ENCODE data around the gene PTPN6.

The PTPN6 gene

DNA sequence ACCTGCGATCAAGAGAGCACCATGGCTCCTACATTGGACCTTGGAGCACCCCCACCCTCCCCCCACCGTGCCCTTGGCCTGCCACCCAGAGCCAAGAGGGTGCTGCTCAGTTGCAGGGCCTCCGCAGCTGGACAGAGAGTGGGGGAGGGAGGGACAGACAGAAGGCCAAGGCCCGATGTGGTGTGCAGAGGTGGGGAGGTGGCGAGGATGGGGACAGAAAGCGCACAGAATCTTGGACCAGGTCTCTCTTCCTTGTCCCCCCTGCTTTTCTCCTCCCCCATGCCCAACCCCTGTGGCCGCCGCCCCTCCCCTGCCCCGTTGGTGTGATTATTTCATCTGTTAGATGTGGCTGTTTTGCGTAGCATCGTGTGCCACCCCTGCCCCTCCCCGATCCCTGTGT is 9.4 kb upstream of the PTPN6 start:
- DNase-seq (no peak), ATAC-seq (replicated peaks) (no peak)
- Mint-ChIP-seq H3K27ac (peak overlapping the region; percentile 99 to 100), H3K27me3 (no peaks in the 10 kb centered on the region), H3K4me3 (no peak overlapping the region), H3K9me3 (no peaks in the 10 kb centered on the region), H3K36me3 (ENCODE audit: insufficient read depth) (peaks cover 54% of the 10 kb centered on the region), H3K4me1 (ENCODE audit: low read depth in 2 of 2) (peaks cover 41 to 43% of the 10 kb centered on the region in 2 donors)

DNA sequence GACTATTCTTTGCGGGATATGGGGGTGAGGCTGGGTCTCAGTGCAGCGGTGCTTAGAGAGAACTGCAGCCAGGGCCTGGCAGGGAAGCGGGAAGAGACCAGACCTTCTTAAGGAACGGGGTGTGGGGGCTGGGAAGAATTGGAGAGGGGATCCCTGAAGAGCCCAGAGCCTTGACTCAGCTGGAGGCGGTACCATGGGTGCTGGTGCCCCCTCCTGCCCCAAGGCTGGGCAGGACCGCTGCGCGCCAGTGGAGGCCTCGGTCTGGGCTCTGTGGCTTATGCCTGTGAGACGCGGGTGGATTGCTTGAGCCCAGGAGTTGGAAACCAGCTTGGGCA is 8.9 kb upstream of the PTPN6 start:
- H3K27ac Mint-ChIP-seq: peak overlapping the region; percentile 99 to 100
- no peaks in the 10 kb centered on the region for H3K27me3 Mint-ChIP-seq
- no peak for DNase-seq
- H3K36me3 Mint-ChIP-seq (ENCODE audit: insufficient read depth): peaks cover 56% of the 10 kb centered on the region
- no peaks in the 10 kb centered on the region for H3K9me3 Mint-ChIP-seq
- ATAC-seq (replicated peaks): no peak
- H3K4me3 Mint-ChIP-seq: peak overlapping the region; percentile 25 to 98
- H3K4me1 Mint-ChIP-seq (ENCODE audit: low read depth in 2 of 2): peaks cover 42 to 45% of the 10 kb centered on the region in 2 donors

DNA sequence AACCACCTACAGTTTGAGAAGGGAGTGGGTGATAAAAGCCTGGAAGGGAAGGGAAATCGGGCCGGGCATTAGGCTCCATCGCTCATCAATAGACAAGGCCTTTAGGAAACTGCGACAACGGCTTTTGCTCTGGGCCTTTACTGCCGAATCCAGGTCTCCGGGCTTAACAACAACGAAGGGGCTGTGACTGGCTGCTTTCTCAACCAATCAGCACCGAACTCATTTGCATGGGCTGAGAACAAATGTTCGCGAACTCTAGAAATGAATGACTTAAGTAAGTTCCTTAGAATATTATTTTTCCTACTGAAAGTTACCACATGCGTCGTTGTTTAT is 7.8 kb upstream of the PTPN6 start:
- H3K9me3 Mint-ChIP-seq: no peaks in the 10 kb centered on the region
- DNase-seq (peak; percentile 78 to 80 (median 79)), ATAC-seq (replicated peaks) (peak; percentile 64)
- H3K27me3 Mint-ChIP-seq: no peaks in the 10 kb centered on the region
- H3K36me3 Mint-ChIP-seq (ENCODE audit: insufficient read depth): peaks cover 47% of the 10 kb centered on the region
- peak overlapping the region; percentile 99 to 100 for H3K27ac Mint-ChIP-seq
- peak overlapping the region; percentile 97 to 98 for H3K4me3 Mint-ChIP-seq
- peaks cover 48 to 52% of the 10 kb centered on the region in 2 donors for H3K4me1 Mint-ChIP-seq (ENCODE audit: low read depth in 2 of 2)

DNA sequence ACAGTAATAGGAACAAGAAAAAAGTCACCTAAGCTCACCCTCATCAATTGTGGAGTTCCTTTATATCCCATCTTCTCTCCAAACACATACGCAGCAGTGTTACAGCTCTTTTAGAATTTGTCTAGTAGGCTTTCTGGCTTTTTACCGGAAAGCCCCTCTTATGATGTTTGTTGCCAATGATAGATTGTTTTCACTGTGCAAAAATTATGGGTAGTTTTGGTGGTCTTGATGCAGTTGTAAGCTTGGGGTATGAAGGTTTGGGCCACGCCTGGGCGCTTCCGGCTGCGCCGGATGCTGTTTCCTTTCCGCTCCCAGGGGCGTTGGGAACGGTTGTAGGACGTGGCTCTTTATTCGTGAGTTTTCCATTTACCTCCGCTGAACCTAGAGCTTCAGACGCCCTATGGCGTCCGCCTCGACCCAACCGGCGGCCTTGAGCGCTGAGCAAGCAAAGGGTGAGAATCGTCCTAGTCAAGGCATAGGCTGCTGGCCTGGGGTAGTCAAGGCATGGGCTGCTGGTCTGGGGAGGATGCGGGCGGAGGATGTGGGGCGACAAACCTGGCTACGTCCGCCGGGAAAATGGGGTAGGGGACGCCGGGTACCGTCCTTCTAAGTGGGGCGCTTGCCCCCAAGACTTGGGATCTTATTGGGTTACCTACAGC is 7.3 kb upstream of the PTPN6 start, which contains the start of the genes C12orf57 and RNU7-1:
C12orf57 (plus strand) TSS at position 301 of the 659 bp plus-strand sequence; CDS start at position 401, 100 bp downstream.
RNU7-1 (plus strand) TSS at position 95 of the 659 bp plus-strand sequence.
- H3K4me3 Mint-ChIP-seq: peak within 1 kb of the TSS; percentile 97 to 98
- peak within 1 kb of the TSS; percentile 99 to 100 for H3K27ac Mint-ChIP-seq

DNA sequence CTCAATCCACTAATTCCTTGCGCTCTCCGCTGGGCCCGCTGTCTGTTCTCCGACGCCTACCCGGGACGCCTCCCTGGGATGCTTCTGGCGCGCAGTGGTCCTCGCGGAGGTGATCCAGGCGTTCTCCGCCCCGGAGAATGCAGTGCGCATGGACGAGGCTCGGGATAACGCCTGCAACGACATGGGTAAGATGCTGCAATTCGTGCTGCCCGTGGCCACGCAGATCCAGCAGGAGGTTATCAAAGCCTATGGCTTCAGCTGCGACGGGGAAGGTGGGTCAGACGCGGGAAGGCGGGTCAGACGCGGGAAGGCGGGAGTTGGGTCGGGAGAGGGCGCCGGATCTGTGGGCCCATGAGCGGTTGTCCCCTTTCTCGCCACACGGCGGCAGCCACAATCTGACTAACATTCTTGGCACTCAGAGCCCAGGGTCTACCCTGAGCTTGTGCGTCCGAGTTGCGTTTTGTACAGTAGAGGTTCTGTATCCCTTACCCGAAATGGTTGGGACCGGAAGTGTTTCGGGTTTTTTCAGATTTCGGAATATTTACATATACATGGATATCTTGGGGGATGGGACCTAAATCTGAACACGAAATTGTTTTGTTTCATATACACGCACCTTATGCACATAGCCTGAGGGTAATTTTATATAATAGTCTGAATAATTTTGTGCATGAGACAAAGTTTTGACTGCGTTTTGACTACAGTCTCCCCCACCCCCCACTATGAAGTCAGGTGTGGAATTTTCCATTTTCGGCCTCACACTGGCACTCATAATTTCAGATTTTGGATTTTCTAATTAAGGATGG is 6.6 kb upstream of the PTPN6 start:
- H3K9me3 Mint-ChIP-seq: no peaks in the 10 kb centered on the region
- no peaks in the 10 kb centered on the region for H3K27me3 Mint-ChIP-seq
- peak overlapping the region; percentile 99 to 100 for H3K27ac Mint-ChIP-seq
- DNase-seq: peak; percentile 81 to 82 (median 82)
- H3K4me3 Mint-ChIP-seq: peak overlapping the region; percentile 97 to 98
- H3K36me3 Mint-ChIP-seq (ENCODE audit: insufficient read depth): peaks cover 53% of the 10 kb centered on the region
- peaks cover 58 to 59% of the 10 kb centered on the region in 2 donors for H3K4me1 Mint-ChIP-seq (ENCODE audit: low read depth in 2 of 2)
- ATAC-seq (replicated peaks): peak; percentile 55

More for the DNA sequence above, 7.3 kb upstream of the PTPN6 start, which contains the start of the genes C12orf57 and RNU7-1:
- Mint-ChIP-seq H3K36me3 (ENCODE audit: insufficient read depth) (peaks cover 47% of the 10 kb centered on the region), H3K27me3 (no peaks in the 10 kb centered on the region), H3K4me1 (ENCODE audit: low read depth in 2 of 2) (peaks cover 51 to 54% of the 10 kb centered on the region in 2 donors), H3K9me3 (no peaks in the 10 kb centered on the region)
- ATAC-seq (replicated peaks) (peak; percentile 67), DNase-seq (peak; percentile 61 to 68 (median 62))

DNA sequence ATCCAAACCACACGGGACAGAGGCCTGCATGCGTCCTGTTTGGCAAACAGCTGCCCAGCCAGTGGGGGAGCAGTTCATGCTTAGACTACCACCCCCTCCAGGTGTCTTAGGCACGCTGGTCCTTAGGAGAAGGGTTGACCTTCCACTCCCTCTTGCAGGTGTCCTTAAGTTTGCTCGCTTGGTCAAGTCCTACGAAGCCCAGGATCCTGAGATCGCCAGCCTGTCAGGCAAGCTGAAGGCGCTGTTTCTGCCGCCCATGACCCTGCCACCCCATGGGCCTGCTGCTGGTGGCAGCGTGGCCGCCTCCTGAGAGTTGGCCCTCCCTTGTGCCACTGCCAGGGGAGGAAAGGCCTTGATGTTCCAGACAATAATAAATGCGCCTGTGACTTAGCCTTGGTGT is 5.5 kb upstream of the PTPN6 start:
- Mint-ChIP-seq H3K4me3 (peak overlapping the region; percentile 97 to 98), H3K4me1 (ENCODE audit: low read depth in 2 of 2) (peaks cover 67 to 69% of the 10 kb centered on the region in 2 donors), H3K27me3 (no peaks in the 10 kb centered on the region), H3K36me3 (ENCODE audit: insufficient read depth) (peaks cover 53% of the 10 kb centered on the region), H3K27ac (peak overlapping the region; percentile 98 to 99), H3K9me3 (no peaks in the 10 kb centered on the region)
- no peak for ATAC-seq (replicated peaks)
- no peak for DNase-seq

DNA sequence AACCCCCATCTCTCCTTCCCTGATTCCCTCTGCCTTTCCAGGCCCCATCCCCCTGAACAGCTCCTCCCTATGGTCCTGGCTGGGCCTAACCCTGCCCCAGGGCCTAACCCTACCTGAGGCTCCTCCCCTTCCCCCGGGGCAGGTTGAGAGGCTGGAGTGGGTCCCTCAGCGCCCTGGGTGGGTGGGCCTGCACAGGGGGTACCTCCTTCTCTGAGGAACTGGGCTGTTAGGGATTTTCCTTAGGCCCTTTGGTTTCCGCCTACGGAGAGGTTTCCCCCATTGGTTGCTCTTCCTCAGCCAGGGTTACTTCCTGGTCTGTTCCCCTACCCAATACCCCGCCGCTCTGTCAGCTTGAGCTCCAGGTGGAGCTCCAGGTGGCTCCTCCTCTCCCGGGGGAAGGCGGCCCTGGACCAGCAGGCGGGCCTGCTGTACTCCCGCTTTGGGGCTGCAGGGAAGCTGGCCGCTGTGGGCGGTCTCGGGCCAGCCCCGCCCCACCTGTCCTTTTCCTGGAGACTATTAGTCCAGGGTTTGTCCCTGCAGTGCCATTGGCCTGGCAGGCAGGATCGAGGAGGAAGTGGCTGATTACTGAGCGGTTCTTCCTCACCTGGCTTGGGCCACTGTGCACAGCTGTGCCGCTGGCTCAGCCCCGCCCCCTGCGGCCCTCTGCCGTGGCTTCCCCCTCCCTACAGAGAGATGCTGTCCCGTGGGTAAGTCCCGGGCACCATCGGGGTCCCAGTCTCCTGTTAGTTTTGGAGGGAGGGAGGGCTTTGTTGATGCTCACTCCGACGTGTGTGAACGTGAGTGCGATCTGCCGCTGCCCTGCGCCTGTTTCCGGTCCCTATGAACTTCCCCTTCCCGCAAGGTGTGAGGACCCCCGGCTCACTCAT is 4.9 kb upstream of the PTPN6 start:
- peak overlapping the region; percentile 98 to 99 for H3K27ac Mint-ChIP-seq
- peaks cover 57% of the 10 kb centered on the region for H3K36me3 Mint-ChIP-seq (ENCODE audit: insufficient read depth)
- no peaks in the 10 kb centered on the region for H3K27me3 Mint-ChIP-seq
- H3K4me3 Mint-ChIP-seq: peak overlapping the region; percentile 97 to 98
- no peaks in the 10 kb centered on the region for H3K9me3 Mint-ChIP-seq
- ATAC-seq (replicated peaks): peak; percentile 11
- peak in 2 of 3 experiments; percentile 47 to 54 for DNase-seq
- H3K4me1 Mint-ChIP-seq (ENCODE audit: low read depth in 2 of 2): peaks cover 72 to 74% of the 10 kb centered on the region in 2 donors

DNA sequence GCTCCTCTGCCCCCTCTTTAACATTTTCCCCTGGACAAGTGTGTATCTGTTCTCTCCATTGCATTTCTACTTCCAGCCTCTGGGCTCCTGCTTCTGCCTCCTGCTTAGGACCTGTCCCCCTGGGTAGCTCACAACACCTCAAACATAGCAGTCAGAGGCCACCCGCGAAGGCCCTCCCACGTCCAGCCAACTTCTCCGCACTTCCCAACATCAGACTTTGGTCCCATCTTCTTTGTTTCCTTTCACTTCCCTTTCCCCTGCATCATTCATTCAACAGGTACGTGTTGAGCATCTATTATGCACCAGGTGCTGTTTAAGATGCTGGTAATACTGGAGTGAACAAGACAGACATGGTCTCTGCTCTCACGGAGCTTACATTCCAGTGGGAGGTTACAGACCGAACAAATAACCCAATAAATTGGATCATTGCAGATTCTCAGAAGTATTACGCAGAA is 4.2 kb upstream of the PTPN6 start:
- Mint-ChIP-seq H3K4me3 (peak overlapping the region; percentile 97 to 98), H3K27ac (peak overlapping the region; percentile 98 to 99), H3K9me3 (no peaks in the 10 kb centered on the region), H3K36me3 (ENCODE audit: insufficient read depth) (peaks cover 64% of the 10 kb centered on the region), H3K27me3 (no peaks in the 10 kb centered on the region), H3K4me1 (ENCODE audit: low read depth in 2 of 2) (peaks cover 74 to 77% of the 10 kb centered on the region in 2 donors)
- ATAC-seq (replicated peaks) (no peak), DNase-seq (no peak)

DNA sequence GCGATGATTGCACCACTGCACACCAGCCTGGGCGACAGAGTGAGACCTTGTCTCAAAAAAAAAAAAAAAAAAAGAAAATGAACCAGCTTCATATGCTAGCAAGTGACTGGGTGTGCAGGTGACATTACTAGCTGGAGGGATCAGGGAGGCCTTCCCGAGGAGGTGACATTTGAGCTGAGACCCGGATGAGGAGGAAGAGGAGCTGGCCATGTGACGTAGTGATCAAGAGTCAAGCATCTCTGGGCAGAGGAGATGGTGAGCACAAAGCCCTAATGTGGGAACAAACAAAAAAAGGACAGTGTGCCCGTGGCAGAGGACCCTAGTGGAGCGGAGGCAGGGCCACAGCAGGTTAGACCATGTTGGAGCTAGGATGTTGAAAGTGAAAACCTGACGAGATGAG is 3.5 kb upstream of the PTPN6 start:
- no peaks in the 10 kb centered on the region for H3K27me3 Mint-ChIP-seq
- peak overlapping the region; percentile 98 to 99 for H3K27ac Mint-ChIP-seq
- DNase-seq (no peak), ATAC-seq (replicated peaks) (no peak)
- no peaks in the 10 kb centered on the region for H3K9me3 Mint-ChIP-seq
- peaks cover 64% of the 10 kb centered on the region for H3K36me3 Mint-ChIP-seq (ENCODE audit: insufficient read depth)
- H3K4me1 Mint-ChIP-seq (ENCODE audit: low read depth in 2 of 2): peaks cover 76 to 84% of the 10 kb centered on the region in 2 donors
- H3K4me3 Mint-ChIP-seq: peak overlapping the region; percentile 97 to 98

DNA sequence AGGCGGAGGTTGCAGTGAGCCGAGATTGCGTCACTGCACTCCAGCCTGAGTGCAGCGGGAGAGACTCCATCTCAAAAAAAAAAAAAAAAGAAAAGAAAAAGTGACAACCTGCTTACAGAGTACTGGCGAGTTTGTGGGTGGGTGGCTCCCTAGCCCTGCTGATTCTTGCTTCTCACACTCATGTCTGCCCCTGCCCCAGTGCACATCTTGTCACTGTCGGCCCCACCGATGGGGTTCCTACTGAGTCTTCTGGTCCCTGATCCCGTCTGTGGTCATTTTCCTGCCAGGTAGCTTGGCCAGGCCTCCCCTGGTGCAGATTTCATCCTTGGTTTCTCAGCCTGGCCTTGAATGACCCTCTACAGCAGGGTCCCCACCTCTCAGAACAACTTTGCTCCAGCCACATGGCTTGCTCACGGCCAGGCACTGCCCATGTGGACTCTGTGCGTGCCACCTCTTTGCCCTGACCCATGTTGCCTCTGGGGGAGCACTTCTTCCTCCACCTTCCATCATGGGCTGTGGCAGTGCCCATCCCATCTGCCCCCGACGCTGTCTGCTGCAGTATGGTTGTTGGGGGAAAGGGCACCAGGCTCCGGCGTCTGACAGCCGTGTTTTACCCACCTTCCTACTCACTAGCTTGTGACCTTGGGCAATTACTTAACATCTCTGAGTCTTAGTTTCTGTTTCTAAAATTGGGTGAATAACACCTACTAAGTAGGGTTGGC is 2.1 kb upstream of the PTPN6 start:
- DNase-seq (no peak), ATAC-seq (replicated peaks) (peak; percentile 17)
- Mint-ChIP-seq H3K9me3 (no peaks in the 10 kb centered on the region), H3K36me3 (ENCODE audit: insufficient read depth) (peaks cover 64% of the 10 kb centered on the region), H3K27me3 (no peaks in the 10 kb centered on the region), H3K4me1 (ENCODE audit: low read depth in 2 of 2) (peaks cover 77 to 84% of the 10 kb centered on the region in 2 donors), H3K27ac (peak overlapping the region; percentile 98 to 99), H3K4me3 (peak overlapping the region; percentile 97 to 98)

DNA sequence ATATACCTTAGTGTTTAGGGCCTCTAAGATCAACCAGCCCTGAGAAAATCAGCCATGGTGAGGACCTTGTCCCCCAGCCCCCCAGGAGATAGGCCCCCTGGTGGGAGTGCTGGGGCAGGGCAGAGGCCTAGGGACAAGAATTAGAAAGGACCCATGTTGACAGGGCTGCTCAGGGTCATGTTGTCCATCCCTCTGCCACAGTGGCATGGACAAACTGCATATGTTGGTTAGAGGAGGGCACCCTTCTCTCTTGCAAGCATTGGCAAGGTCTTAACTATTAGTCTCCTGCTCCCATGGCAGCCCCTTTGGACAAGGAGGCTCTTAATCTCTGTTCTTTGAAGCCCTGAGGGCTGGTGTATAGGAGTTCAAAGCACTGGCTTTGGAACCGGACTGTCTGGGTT is 755 bp upstream of the PTPN6 start:
- Mint-ChIP-seq H3K27ac (peak overlapping the region; percentile 98 to 99), H3K36me3 (ENCODE audit: insufficient read depth) (peaks cover 69% of the 10 kb centered on the region), H3K27me3 (no peaks in the 10 kb centered on the region), H3K9me3 (no peaks in the 10 kb centered on the region), H3K4me1 (ENCODE audit: low read depth in 2 of 2) (peaks cover 82 to 86% of the 10 kb centered on the region in 2 donors), H3K4me3 (peak overlapping the region; percentile 98)
- no peak for DNase-seq
- no peak for ATAC-seq (replicated peaks)

DNA sequence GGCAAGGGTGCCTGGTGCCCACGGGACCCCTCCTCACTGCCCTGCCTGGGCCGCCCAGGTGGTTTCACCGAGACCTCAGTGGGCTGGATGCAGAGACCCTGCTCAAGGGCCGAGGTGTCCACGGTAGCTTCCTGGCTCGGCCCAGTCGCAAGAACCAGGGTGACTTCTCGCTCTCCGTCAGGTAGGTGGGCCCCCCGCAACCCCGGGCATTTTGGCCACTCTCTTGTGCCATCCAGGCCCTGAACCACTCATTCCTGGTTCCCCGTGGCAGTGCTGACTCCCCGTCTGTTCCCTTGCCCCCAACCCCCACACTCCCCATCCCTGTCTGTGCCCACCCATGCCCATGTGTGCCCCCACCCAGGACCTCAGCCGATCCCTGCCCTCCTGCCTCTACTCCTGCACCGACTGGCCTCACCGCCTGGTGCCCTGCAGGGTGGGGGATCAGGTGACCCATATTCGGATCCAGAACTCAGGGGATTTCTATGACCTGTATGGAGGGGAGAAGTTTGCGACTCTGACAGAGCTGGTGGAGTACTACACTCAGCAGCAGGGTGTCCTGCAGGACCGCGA is 480 bp downstream of the PTPN6 start:
- H3K9me3 Mint-ChIP-seq: no peaks in the 10 kb centered on the region
- no peaks in the 10 kb centered on the region for H3K27me3 Mint-ChIP-seq
- H3K4me3 Mint-ChIP-seq: peak overlapping the region; percentile 98
- H3K36me3 Mint-ChIP-seq (ENCODE audit: insufficient read depth): peaks cover 69% of the 10 kb centered on the region
- ATAC-seq (replicated peaks): peak; percentile 44
- DNase-seq: no peak
- H3K4me1 Mint-ChIP-seq (ENCODE audit: low read depth in 2 of 2): peaks cover 82 to 89% of the 10 kb centered on the region in 2 donors
- peak overlapping the region; percentile 98 to 99 for H3K27ac Mint-ChIP-seq

Data from effector memory CD8-positive, alpha-beta T cell (primary cell).